KMS-11 (cell line): Measurements from ENCODE around the gene TNFAIP8L2.

Experiments used
- H2AFZ ChIP-seq: fragments of 200-600 bp; sonication (generic); 2 replicates; pipeline ENCODE4 v1.6.1; 2016; ENCODE audit warnings: antibody characterized with exemption, mixed run types, low read depth
- H3K27ac ChIP-seq: fragments of 200-600 bp; sonication (generic); 2 replicates; pipeline ENCODE4 v1.6.1; 2016; ENCODE audit warnings: mild to moderate bottlenecking, mixed run types
- H3K27me3 ChIP-seq: fragments of 200-600 bp; sonication (generic); 2 replicates; pipeline ENCODE4 v1.6.1; 2017; ENCODE audit warnings: mild to moderate bottlenecking, low read depth, mixed run types, moderate library complexity; ENCODE audit not compliant: insufficient read depth
- H3K36me3 ChIP-seq: fragments of 200-600 bp; sonication (generic); 2 replicates; pipeline ENCODE4 v1.6.1; 2017; ENCODE audit warnings: mild to moderate bottlenecking, mixed run types; ENCODE audit not compliant: insufficient read depth
- H3K4me1 ChIP-seq: fragments of 200-600 bp; sonication (generic); 2 replicates; pipeline ENCODE4 v1.6.1; 2016; ENCODE audit warnings: mild to moderate bottlenecking, low read depth, mixed run types; ENCODE audit not compliant: poor library complexity, severe bottlenecking
- H3K4me2 ChIP-seq: fragments of 200-600 bp; sonication (generic); 2 replicates; pipeline ENCODE4 v1.7.0; 2016; ENCODE audit warnings: mild to moderate bottlenecking, mixed run types
- H3K4me3 ChIP-seq: fragments of 200-600 bp; sonication (generic); IDR thresholded peaks from 2 replicates; pipeline ENCODE4 v1.6.1; 2017; ENCODE audit warnings: low read depth, low read length, mixed read lengths; ENCODE audit not compliant: insufficient read depth
- H3K79me2 ChIP-seq: fragments of 200-600 bp; sonication (generic); 2 replicates; pipeline ENCODE4 v1.6.1; 2016; ENCODE audit warnings: low read depth, mixed run types; ENCODE audit not compliant: insufficient read depth
- H3K9ac ChIP-seq: fragments of 200-600 bp; sonication (generic); 2 replicates; pipeline ENCODE4 v1.6.1; 2016; ENCODE audit warnings: mild to moderate bottlenecking, mixed run types
- H4K20me1 ChIP-seq: fragments of 200-600 bp; sonication (generic); 2 replicates; pipeline ENCODE4 v1.6.1; 2016; ENCODE audit warnings: mild to moderate bottlenecking, mixed run types; ENCODE audit not compliant: insufficient read depth
- CTCF ChIP-seq: fragments of 200-600 bp; sonication (generic); conservative IDR thresholded peaks from 2 replicates; pipeline ENCODE4 v1.6.1; 2017; ENCODE audit warnings: low read depth, mild to moderate bottlenecking, antibody characterized with exemption, low read length, moderate library complexity, mixed read lengths

The TNFAIP8L2 gene

GRCh38 chr1:151135433-151136385 is 20.7 kb upstream of the TNFAIP8L2 start:
- no peaks in the 10 kb centered on the region for H3K79me2 ChIP-seq
- H3K36me3 ChIP-seq: no peaks in the 10 kb centered on the region
- H4K20me1 ChIP-seq: no peaks in the 10 kb centered on the region
- no peak overlapping the region for H3K27ac ChIP-seq
- no peak overlapping the region for H3K4me3 ChIP-seq
- H3K4me2 ChIP-seq: no peak overlapping the region
- H3K27me3 ChIP-seq: no peaks in the 10 kb centered on the region
- peaks cover 7% of the 10 kb centered on the region for H3K4me1 ChIP-seq
- H3K9ac ChIP-seq: no peak overlapping the region
- TF ChIP-seq CTCF: peak; percentile 40; the same call in 1 of the 2 replicates
- no peak overlapping the region for H2AFZ ChIP-seq

GRCh38 chr1:151137789-151138188 is 18.7 kb upstream of the TNFAIP8L2 start:
- H3K9ac ChIP-seq: no peak overlapping the region
- H4K20me1 ChIP-seq: no peaks in the 10 kb centered on the region
- H3K79me2 ChIP-seq: no peaks in the 10 kb centered on the region
- no peak overlapping the region for H2AFZ ChIP-seq
- no peak overlapping the region for H3K27ac ChIP-seq
- H3K36me3 ChIP-seq: no peaks in the 10 kb centered on the region
- no peak for TF ChIP-seq CTCF
- peaks cover 6% of the 10 kb centered on the region; the same call in 1 of the 2 replicates for H3K27me3 ChIP-seq
- peaks cover 7% of the 10 kb centered on the region for H3K4me1 ChIP-seq
- H3K4me3 ChIP-seq: no peak overlapping the region
- no peak overlapping the region for H3K4me2 ChIP-seq

GRCh38 chr1:151142411-151143056 is 13.9 kb upstream of the TNFAIP8L2 start:
- no peak overlapping the region for H3K4me2 ChIP-seq
- H3K27me3 ChIP-seq: peaks cover 32% of the 10 kb centered on the region
- H3K4me3 ChIP-seq: no peak overlapping the region
- H2AFZ ChIP-seq: no peak overlapping the region
- H3K9ac ChIP-seq: no peak overlapping the region
- H4K20me1 ChIP-seq: no peaks in the 10 kb centered on the region
- H3K36me3 ChIP-seq: no peaks in the 10 kb centered on the region
- no peaks in the 10 kb centered on the region for H3K79me2 ChIP-seq
- no peak for TF ChIP-seq CTCF
- H3K27ac ChIP-seq: no peak overlapping the region
- peaks cover 13% of the 10 kb centered on the region for H3K4me1 ChIP-seq

- Histone ChIP-seq H3K79me2 (no peaks in the 10 kb centered on the region), H4K20me1 (no peaks in the 10 kb centered on the region), H2AFZ (no peak overlapping the region), H3K27ac (no peak overlapping the region), H3K36me3 (no peaks in the 10 kb centered on the region), H3K27me3 (peaks cover 37% of the 10 kb centered on the region), H3K4me2 (no peak overlapping the region), H3K4me1 (peaks cover 13% of the 10 kb centered on the region), H3K4me3 (no peak overlapping the region), H3K9ac (no peak overlapping the region)
- TF ChIP-seq CTCF: no peak
These were observed 13.4 kb upstream of the TNFAIP8L2 start for GRCh38 chr1:151143057-151143435.
